DMS53 treated with DMSO at 0.1 percent for 48 hours (cell line): ENCODE results near the gene IL1RAPL2.
"Not testable (repeated sequence)": the region's sequence is repeated elsewhere in the genome, so short reads cannot be mapped to it uniquely, and the experiment has no call there.

Experiments used
- DNase-seq: peaks from one replicate; lab custom pipeline; 2025; ENCODE audit not compliant: unreplicated experiment; lab: John Stamatoyannopoulos, UW

The IL1RAPL2 gene

GRCh38 chrX:105758754-105759153 is 1192.8 kb downstream of the IL1RAPL2 start:
- DNase-seq = no peak

- no peak for DNase-seq
These were observed 1193.6 kb downstream of the IL1RAPL2 start for GRCh38 chrX:105759598-105759997.

GRCh38 chrX:105765691-105766090 is 1199.7 kb downstream of the IL1RAPL2 start:
- DNase-seq = no peak

- no peak for DNase-seq
These were observed 1207.8 kb downstream of the IL1RAPL2 start for GRCh38 chrX:105773801-105774200.

- DNase-seq = no peak
These were observed 1209.7 kb downstream of the IL1RAPL2 start for GRCh38 chrX:105775679-105776078.

GRCh38 chrX:105781804-105782203 is 1215.8 kb downstream of the IL1RAPL2 start:
- DNase-seq = no peak

GRCh38 chrX:105796877-105797276 is 1230.9 kb downstream of the IL1RAPL2 start:
- not testable (repeated sequence) for DNase-seq

GRCh38 chrX:105803891-105804290 is 1237.9 kb downstream of the IL1RAPL2 start:
- no peak for DNase-seq

GRCh38 chrX:105805655-105806054 is 1239.7 kb downstream of the IL1RAPL2 start:
- DNase-seq = not testable (repeated sequence)

GRCh38 chrX:105816517-105816916 is 1250.5 kb downstream of the IL1RAPL2 start:
- DNase-seq = no peak
